ENCODE data around the gene UBE2E1.

UBE2E1 gene

DNA sequence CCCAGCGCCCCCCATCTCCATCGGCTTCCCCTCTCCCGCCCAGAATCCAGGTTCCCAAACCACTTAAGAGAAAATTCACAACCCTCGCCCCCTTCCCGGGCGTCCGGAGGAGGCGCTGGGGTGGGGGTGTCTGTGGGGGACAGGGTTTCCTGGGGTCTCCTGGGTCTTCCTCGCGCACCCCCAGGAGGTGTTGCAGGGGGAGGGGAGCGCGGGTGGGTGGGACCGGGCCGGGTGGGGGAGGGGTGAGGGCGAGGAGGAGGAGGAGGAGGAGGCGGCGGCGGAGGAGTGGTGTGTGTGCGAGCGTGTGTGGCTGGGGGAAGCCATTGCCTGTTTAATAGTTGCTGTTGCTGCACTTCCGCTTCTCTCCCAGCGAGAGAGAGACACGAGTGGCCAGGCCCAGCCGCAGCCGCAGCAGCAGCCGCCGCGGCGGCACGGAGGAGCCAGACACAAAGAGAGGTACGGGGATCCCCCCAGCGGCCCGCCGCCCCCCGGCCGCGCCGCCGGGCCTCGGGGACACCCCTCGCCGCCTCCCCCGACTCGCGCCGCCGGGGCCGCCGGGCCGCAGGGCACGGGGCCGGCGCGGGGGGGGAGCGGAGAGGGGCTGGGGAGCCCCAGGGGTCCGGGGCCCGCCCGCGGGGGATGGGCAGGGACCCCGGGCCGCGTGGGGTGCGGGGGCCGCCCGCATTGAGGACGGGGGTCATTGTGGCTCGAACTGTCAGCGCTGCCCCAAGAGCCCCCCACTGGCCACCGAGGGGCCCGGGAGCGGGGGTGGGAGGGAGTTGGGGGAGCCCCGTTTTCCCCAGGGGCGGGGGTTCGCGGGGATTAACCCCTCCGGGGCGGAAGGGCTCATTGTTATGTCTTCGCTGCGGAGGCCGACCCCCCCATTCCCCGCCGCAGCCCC is at the start of gene UBE2E1:
TSS of gene UBE2E1 (plus strand) at position 323 of the 901 bp plus-strand sequence. CDS start 1,315 bp downstream, outside the sequence.
- no peak for TF ChIP-seq GATA1 (IDR thresholded peaks at IDR 0.05; ENCODE audit: low read depth, low read length)
- no peak for TF ChIP-seq POLR2A (IDR thresholded peaks at IDR 0.05; ENCODE audit: low read length)

GRCh38 chr3:23756206-23756840 is 49.4 kb upstream of the UBE2E1 start:
- no peak for DNase-seq
- TF ChIP-seq POLR2A (IDR thresholded peaks at IDR 0.05; ENCODE audit: low read length) (no peak), GATA1 (IDR thresholded peaks at IDR 0.05; ENCODE audit: low read depth, low read length) (no peak)

More for the DNA sequence above, at the start of gene UBE2E1:
- DNase-seq = peak; percentile 69 to 73

DNA sequence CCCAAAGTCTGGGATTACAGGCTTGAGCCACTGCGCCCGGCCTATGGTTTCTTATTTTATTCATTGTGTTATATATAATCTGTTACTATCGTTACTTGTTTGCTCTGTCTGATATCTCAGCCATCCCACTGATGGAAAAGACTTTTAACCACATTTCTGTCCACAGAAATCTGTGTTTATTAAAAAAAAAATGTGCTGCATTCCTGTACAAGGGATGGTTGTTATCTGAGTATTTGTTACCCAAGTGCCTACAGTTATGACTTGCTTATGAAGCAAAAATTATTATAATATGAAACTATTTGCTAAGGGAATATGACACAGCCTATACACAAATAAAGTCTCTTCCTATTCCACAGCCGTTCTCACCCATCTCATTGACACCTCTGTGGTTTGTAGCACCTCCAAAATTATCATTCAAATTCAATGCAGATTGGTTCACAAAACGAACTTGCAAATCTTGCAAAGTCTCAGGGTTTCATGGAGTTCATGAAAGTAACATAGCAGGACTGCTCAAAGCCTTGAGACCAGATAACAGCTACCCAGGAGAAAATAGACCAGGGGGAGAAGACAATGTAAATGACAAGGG is 47.4 kb upstream of the UBE2E1 start:
- no peak for TF ChIP-seq GATA1 (IDR thresholded peaks at IDR 0.05; ENCODE audit: low read depth, low read length)
- TF ChIP-seq POLR2A (IDR thresholded peaks at IDR 0.05; ENCODE audit: low read length) = no peak
- no peak for DNase-seq

DNA sequence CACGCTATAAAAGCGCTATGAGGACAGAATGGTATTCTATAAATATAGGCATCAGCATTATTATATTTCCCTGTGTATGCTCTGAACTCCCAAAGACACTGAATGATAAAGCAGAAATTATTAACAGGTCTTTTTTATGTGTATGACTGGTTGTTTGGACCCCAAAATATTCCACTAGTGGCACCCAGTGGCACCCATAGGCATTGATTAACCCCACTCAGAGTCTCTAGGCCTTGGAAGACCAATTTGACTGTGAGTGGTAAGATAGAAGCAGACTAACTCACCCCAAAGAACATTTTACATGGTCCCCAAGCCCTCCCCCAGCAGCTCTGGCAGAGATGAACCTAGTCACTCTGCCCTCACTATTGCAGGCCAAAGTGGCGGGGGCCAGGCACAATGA is 45.4 kb upstream of the UBE2E1 start:
- DNase-seq = no peak
- TF ChIP-seq GATA1 (IDR thresholded peaks at IDR 0.05; ENCODE audit: low read depth, low read length) (no peak), POLR2A (IDR thresholded peaks at IDR 0.05; ENCODE audit: low read length) (no peak)

DNA sequence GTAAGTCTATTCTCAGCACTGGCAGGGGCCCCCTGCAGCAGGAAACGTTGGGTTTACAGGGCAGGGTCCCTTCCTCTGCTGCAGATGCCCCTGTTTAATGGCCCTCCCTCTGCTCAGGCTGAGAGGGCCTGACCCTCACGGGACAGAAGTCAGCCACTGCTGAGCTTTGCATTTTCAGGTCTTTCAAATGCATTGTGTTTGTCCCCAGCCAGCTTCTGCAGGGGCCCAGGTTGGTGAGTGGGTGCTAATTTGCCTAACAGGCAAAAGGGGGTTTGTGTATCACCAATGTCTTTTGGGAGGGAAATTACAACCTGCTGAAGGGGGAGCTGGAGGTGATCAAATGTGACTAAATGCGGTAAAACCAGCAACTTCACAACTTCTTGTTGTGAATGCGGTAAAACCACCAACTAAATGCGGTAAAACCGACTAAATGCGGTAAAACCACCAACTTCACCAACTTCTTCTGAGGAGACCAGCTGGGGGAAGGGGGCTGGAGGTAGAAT is 44.8 kb upstream of the UBE2E1 start:
- TF ChIP-seq GATA1 (IDR thresholded peaks at IDR 0.05; ENCODE audit: low read depth, low read length) (no peak), POLR2A (IDR thresholded peaks at IDR 0.05; ENCODE audit: low read length) (no peak)
- DNase-seq = no peak

DNA sequence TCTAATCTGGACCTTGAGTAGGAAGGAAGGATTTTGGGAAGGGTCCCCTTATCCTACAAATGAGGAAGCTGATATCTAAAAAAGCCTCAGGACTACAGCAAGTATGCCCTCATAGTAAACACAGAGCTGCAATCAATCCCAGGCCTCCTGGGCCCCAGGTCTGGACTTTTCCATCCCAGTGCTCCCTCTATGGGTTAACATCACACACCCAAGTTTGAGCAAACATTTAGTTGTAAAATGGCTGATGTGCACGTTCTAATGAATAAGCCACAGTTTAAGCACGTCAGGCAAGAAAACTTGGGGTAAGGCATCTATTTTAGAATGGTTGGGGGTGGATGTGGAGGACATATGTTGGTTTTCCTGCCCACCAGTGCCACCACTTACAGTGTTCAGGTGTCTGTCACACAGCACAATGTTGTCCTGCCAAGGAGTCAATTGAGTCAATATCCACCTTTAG is 44.3 kb upstream of the UBE2E1 start:
- peak in 1 of 2 experiments; percentile 2 for DNase-seq
- TF ChIP-seq GATA1 (IDR thresholded peaks at IDR 0.05; ENCODE audit: low read depth, low read length) (no peak), POLR2A (IDR thresholded peaks at IDR 0.05; ENCODE audit: low read length) (no peak)

GRCh38 chr3:23762214-23762613 is 43.5 kb upstream of the UBE2E1 start:
- TF ChIP-seq GATA1 (IDR thresholded peaks at IDR 0.05; ENCODE audit: low read depth, low read length) (no peak), POLR2A (IDR thresholded peaks at IDR 0.05; ENCODE audit: low read length) (no peak)
- no peak for DNase-seq

GRCh38 chr3:23762759-23763477 is 42.8 kb upstream of the UBE2E1 start:
- TF ChIP-seq POLR2A (IDR thresholded peaks at IDR 0.05; ENCODE audit: low read length) = no peak
- TF ChIP-seq GATA1 (IDR thresholded peaks at IDR 0.05; ENCODE audit: low read depth, low read length) = no peak
- no peak for DNase-seq

GRCh38 chr3:23764407-23764806 is 41.3 kb upstream of the UBE2E1 start:
- no peak for DNase-seq
- TF ChIP-seq GATA1 (IDR thresholded peaks at IDR 0.05; ENCODE audit: low read depth, low read length) (no peak), POLR2A (IDR thresholded peaks at IDR 0.05; ENCODE audit: low read length) (no peak)

- TF ChIP-seq POLR2A (IDR thresholded peaks at IDR 0.05; ENCODE audit: low read length) = no peak
- no peak for TF ChIP-seq GATA1 (IDR thresholded peaks at IDR 0.05; ENCODE audit: low read depth, low read length)
These were observed 38.2 kb upstream of the UBE2E1 start for GRCh38 chr3:23767546-23767945.

DNA sequence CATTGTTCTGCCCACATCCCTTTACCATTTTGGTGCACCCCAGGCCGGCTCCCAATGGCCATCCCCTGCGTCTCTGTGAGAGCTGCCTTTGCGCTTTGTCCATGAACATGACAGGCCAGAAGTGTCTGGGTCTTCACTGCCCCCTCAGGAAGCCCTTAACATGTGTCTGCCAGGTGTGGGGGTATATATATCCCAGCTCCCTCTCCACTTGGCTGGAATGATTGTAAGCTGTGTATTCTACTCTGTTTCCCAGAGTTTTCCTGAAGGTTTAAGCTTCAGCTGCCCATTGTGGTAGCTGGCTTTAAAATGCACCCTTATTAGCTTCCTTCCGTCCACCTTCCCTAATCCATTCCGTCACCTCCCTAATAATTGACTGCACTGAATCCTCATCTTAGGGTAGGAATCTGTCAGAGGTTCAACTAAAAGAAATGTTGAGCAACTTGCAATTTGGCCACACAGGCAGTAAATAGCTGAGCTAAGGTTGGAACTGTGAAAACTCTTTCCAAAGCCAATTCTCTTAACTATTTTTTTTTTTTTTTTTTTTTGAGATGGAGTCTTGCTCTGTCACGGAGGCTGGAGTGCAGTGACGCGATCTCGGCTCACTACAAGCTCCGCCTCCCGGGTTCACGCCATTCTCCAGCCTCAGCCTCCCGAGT is 30.4 kb upstream of the UBE2E1 start:
- TF ChIP-seq POLR2A (IDR thresholded peaks at IDR 0.05; ENCODE audit: low read length) (no peak), GATA1 (IDR thresholded peaks at IDR 0.05; ENCODE audit: low read depth, low read length) (no peak)
- no peak for DNase-seq

More at GRCh38 chr3:23767546-23767945, 38.2 kb upstream of the UBE2E1 start:
- DNase-seq = no peak

GRCh38 chr3:23776352-23776891 is 29.3 kb upstream of the UBE2E1 start:
- TF ChIP-seq POLR2A (IDR thresholded peaks at IDR 0.05; ENCODE audit: low read length) (no peak), GATA1 (IDR thresholded peaks at IDR 0.05; ENCODE audit: low read depth, low read length) (no peak)
- no peak for DNase-seq

- TF ChIP-seq GATA1 (IDR thresholded peaks at IDR 0.05; ENCODE audit: low read depth, low read length) (no peak), POLR2A (IDR thresholded peaks at IDR 0.05; ENCODE audit: low read length) (no peak)
- no peak for DNase-seq
These were observed 27.3 kb upstream of the UBE2E1 start for GRCh38 chr3:23778446-23778845.
